GM12892 (cell line): Measurements from ENCODE around the gene ICE2.

Experiments used
- POLR2A ChIP-seq: IDR thresholded peaks from 2 replicates; pipeline ENCODE4 v1.6.1; 2011; ENCODE audit warnings: low read depth, low read length, control low read depth
- POLR2AphosphoS5 ChIP-seq: IDR thresholded peaks from 2 replicates; pipeline ENCODE4 v1.6.1; 2011; ENCODE audit warnings: low read depth, low read length, control low read depth
- TAF1 ChIP-seq: IDR thresholded peaks from 2 replicates; pipeline ENCODE4 v1.6.1; 2011; ENCODE audit warnings: low read depth, mild to moderate bottlenecking, control low read depth, low read length, borderline replicate concordance

DNA sequence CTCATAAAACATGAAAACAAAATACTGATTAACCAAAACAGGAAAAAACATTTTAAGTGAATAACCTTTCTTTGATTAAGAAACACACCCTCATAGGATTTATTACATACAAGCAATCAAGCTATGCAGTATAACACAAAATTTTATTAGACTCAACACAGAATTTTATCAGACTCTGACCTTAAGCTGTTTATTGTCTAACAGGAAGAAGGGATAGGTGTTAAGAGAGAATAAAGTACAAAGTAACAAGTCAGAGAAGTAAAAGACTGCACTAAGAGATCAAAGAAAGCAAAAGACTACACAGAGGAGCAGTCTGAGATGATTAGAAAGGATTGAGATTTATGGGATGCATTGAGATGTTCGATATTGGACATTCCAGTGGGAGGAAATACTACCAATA is 37.6 kb downstream of the ICE2 start:
- TF ChIP-seq POLR2AphosphoS5 (no peak), TAF1 (no peak), POLR2A (no peak)
